Right lobe of liver (tissue), 6 donors: Measurements from ENCODE around the gene CEACAM8. TPM values are rescaled to one million over a fixed set of nuclear protein-coding genes. Genes with fewer than 3 reads are reported as not detected.
"Not testable (repeated sequence)": the region's sequence is repeated elsewhere in the genome, so short reads cannot be mapped to it uniquely, and the experiment has no call there.

ENCODE experiments used
- ATAC-seq, 4 donors: fragments of 200-7000 bp; cut with Tn5 transposase; one replicate each; pipeline ENCODE4 v1.9.1; 2020; ENCODE audit warnings: mild to moderate bottlenecking in 4 of 4, moderate library complexity in 4 of 4
- DNase-seq, 3 donors: peaks; one replicate each; pipeline ENCODE4 v3.0.0-alpha.2; 2020
- H3K27ac ChIP-seq, 3 donors: fragments of 200-600 bp; one replicate each; pipeline ENCODE4 v1.8.0; 2022
- H3K27me3 ChIP-seq, 2 donors: fragments of 200-600 bp; one replicate each; pipeline ENCODE4 v1.8.0; 2022
- H3K36me3 ChIP-seq, 4 donors: fragments of 200-600 bp; sonication (generic) in 1 of 4; one replicate each; pipeline versions ENCODE4 v1.5.1 to v1.8.0; 2017 to 2022; ENCODE audit warnings: control low read depth in 1 of 4
- H3K4me1 ChIP-seq, 4 donors: fragments of 200-600 bp; sonication (generic) in 1 of 4; one replicate each; pipeline versions ENCODE4 v1.5.1 to v1.8.0; 2017 to 2022; ENCODE audit warnings: control low read depth in 1 of 4
- H3K4me3 ChIP-seq, 3 donors: fragments of 200-600 bp; one replicate each; pipeline ENCODE4 v1.8.0; 2022
- H3K9me3 ChIP-seq, 4 donors: fragments of 200-600 bp; sonication (generic) in 1 of 4; one replicate each; pipeline versions ENCODE4 v1.5.1 to v1.8.0; 2017 to 2022; ENCODE audit warnings: control low read depth in 1 of 4
- CTCF ChIP-seq, 4 donors: fragments of 200-600 bp in 3 of 4; fragments of 450-650 bp in 1 of 4; IDR thresholded peaks; one replicate each; pipeline versions ENCODE4 v1.5.1 to v1.8.0; 2016 to 2022; ENCODE audit warnings: antibody characterized with exemption in 4 of 4, mild to moderate bottlenecking in 2 of 4
- POLR2A ChIP-seq: fragments of 450-650 bp; IDR thresholded peaks from one replicate; pipeline ENCODE4 v1.6.1; 2017; ENCODE audit warnings: antibody characterized with exemption, mild to moderate bottlenecking
- WGBS: methylation state at CpG from one replicate; pipeline ENCODE4 v1.1.6; 2018; ENCODE audit warnings: low coverage, low lambda C conversion rate; ENCODE audit not compliant: insufficient coverage; ENCODE audit errors: missing lambda C conversion rate; 5-methylcytosine and 5-hydroxymethylcytosine counted together
- intact Hi-C, 2 donors: fragments of 100-400 bp; cut with DNase I; formaldehyde crosslinking; loops; one replicate each; pipeline versions ENCODE4 v1.11.2 to v1.14.1; 2022
- total RNA-seq, 6 experiments: library from RNA; depleted of rRNA in 2 of 6; stranded (reverse); fragments of >200 nt in 2 of 6; fragmentation: NEBNext Ultra II Directional in 3 of 6; extraction: Animal tissue kit (Norgen Biotek cat#: 25700) in 3 of 6; gene quantifications; one replicate each; pipeline versions ENCODE4 v1.1.0 to v1.2.4, GENCODE V29; 2016 to 2023
- donor health status: DM: no; HTN: yes; CAD: no.
- donor health status: DM: no; HTN: no; CAD: no.
- donor health status: DM: no; HTN: no; CAD: no.
- donor health status: DM: no; HTN: yes; CAD: no.
- donor health status: DM: no; HTN: yes; CAD: no.

CEACAM8 gene
- total RNA-seq, 6 experiments from 2014 or later: 0.42 to 0.68 (median 0.66) TPM; not detected in 3

- Histone ChIP-seq H3K4me3 (no peak overlapping the region), H3K36me3 (no peaks in the 10 kb centered on the region), H3K9me3 (no peaks in the 10 kb centered on the region), H3K4me1 (no peaks in the 10 kb centered on the region), H3K27me3 (no peaks in the 10 kb centered on the region), H3K27ac (no peak overlapping the region)
- WGBS: 35% methylated on average over 5 of the region's 7 CpGs
- DNase-seq (no peak), ATAC-seq (no peak)
- TF ChIP-seq CTCF (IDR thresholded peaks at IDR 0.05) (no peak), POLR2A (no peak)
- intact Hi-C loops: no loop called here
Observed at GRCh38 chr19:42558450-42559150, 36.1 kb downstream of the CEACAM8 start.

GRCh38 chr19:42557386-42557871 lies 37.3 kb downstream of the CEACAM8 start:
- H3K27me3 ChIP-seq, intact Hi-C loops, H3K4me3 ChIP-seq, DNase-seq, ATAC-seq, H3K36me3 ChIP-seq, H3K9me3 ChIP-seq, H3K4me1 ChIP-seq, H3K27ac ChIP-seq: not testable (repeated sequence)
- 35% methylated on average over 10 of the region's 10 CpGs for WGBS

DNA sequence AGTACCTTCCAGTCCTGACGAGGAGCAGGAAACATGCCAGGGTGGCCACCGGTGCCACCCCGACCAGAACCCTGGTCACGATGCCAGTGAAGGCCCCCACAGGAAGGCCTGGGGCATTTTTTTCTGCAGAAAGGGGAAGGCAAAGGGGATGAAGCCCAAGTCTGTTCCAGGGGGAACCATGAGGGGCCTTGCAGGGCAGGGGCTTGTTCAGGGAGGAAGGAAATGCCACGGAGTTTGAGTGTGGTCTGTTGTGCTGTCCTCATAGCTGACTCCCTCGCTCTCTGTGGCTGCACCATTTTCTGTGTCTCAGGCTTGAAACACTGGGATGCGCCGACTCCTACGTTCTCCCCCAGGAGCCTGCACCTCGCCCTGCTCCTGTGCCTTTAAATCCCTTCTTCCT lies 38.9 kb downstream of the CEACAM8 start:
- intact Hi-C loops: no loop called here
- no peak for DNase-seq

DNA sequence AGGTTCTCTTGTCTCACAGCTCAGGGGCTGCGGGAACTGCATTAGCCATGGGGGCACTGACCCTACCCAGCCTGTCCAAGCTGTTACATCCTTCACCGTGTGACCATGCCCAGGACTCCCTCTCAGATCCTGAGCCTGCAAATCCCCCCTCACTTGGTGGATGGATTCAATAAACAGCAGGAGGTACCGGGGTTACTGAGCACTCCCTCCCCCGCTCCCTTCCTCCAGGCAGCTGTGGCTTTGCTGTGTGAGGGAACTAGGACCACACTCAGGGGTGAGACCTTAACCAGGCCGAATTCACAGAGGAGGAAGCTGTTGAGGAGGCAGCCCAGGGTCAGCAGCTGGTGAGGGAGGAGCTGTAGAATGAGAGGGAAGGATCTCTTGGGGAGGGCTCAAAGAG lies 39.4 kb downstream of the CEACAM8 start:
- H3K27ac ChIP-seq: no peak overlapping the region
- H3K9me3 ChIP-seq: no peaks in the 10 kb centered on the region
- H3K36me3 ChIP-seq: no peaks in the 10 kb centered on the region
- H3K27me3 ChIP-seq: no peaks in the 10 kb centered on the region
- TF ChIP-seq CTCF (IDR thresholded peaks at IDR 0.05): no peak
- TF ChIP-seq POLR2A: no peak
- intact Hi-C loops: no loop called here
- H3K4me3 ChIP-seq: no peak overlapping the region
- H3K4me1 ChIP-seq: no peaks in the 10 kb centered on the region
- no peak for DNase-seq
- WGBS: 17% methylated on average over 2 of the region's 5 CpGs
- peak; percentile 45 to 66 (median 50) for ATAC-seq

More for the DNA sequence above, 38.9 kb downstream of the CEACAM8 start:
- Histone ChIP-seq H3K27ac (no peak overlapping the region), H3K4me3 (no peak overlapping the region), H3K9me3 (no peaks in the 10 kb centered on the region), H3K4me1 (no peaks in the 10 kb centered on the region), H3K36me3 (no peaks in the 10 kb centered on the region), H3K27me3 (no peaks in the 10 kb centered on the region)
- 27% methylated on average over 2 of the region's 10 CpGs for WGBS
- TF ChIP-seq CTCF (IDR thresholded peaks at IDR 0.05) (no peak), POLR2A (no peak)
- ATAC-seq: peak in 2 of 4 donors; percentile 7 to 28

DNA sequence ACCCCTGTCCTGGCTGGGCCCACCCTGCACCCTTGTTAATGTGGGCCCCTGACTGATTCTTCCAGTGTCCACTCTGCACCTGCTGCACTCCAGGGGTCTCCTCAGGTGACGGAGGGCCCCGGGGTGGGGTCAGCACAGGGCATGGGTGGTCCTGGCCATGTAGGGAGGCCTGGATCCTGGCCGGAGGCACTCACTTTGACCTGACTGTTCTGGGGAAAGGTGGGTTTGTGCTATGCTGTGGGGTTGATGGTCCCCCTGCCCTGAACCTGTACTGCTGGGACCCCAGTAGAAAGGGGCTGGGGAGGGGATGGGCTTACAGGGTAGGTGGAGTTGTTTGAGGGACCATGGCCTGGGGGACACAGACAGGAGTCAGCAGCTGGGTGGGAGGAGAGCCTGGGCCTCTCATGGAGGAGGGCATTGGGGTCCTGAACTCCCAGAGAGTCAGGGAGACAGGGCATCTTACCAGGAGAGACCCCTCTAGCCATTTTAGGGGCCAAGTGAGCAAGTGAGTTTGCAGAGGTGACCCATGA lies 40.6 kb downstream of the CEACAM8 start:
- no peak for TF ChIP-seq POLR2A
- TF ChIP-seq CTCF (IDR thresholded peaks at IDR 0.05): no peak
- no peaks in the 10 kb centered on the region for H3K4me1 ChIP-seq
- no peaks in the 10 kb centered on the region for H3K27me3 ChIP-seq
- no peaks in the 10 kb centered on the region for H3K9me3 ChIP-seq
- no peak overlapping the region for H3K27ac ChIP-seq
- DNase-seq (no peak), ATAC-seq (no peak)
- intact Hi-C loops: no loop called here
- no peak overlapping the region for H3K4me3 ChIP-seq
- H3K36me3 ChIP-seq: no peaks in the 10 kb centered on the region
- no CpG with 5 or more reads among the region's 3 CpGs for WGBS
